ENCODE data around the gene CRIP1. TPM values are rescaled to one million over a fixed set of nuclear protein-coding genes. Genes with fewer than 3 reads are reported as not detected.

CRIP1 gene
- total RNA-seq, 2 donors from 2014 or later: 146 to 174 TPM

GRCh38 chr14:105484069-105484996 is 2.4 kb upstream of the CRIP1 start:
- no peak for DNase-seq
- Mint-ChIP-seq H3K9me3 (no peaks in the 10 kb centered on the region), H3K4me1 (ENCODE audit: low read depth) (peaks cover 64% of the 10 kb centered on the region), H3K36me3 (ENCODE audit: insufficient read depth in 2 of 2) (peaks cover 0 to 2% of the 10 kb centered on the region in 2 donors), H3K4me3 (no peak overlapping the region), H3K27ac (no peak overlapping the region), H3K27me3 (ENCODE audit: low read depth) (peaks cover 12% of the 10 kb centered on the region)
- ATAC-seq (replicated peaks in 1 of 2): no peak

- no peak for ATAC-seq (replicated peaks in 1 of 2)
Observed at GRCh38 chr14:105484997-105485393, 1.7 kb upstream of the CRIP1 start.

GRCh38 chr14:105485739-105486162 is 935 bp upstream of the CRIP1 start:
- Mint-ChIP-seq H3K4me1 (ENCODE audit: low read depth) (peaks cover 60% of the 10 kb centered on the region), H3K27me3 (ENCODE audit: low read depth) (no peaks in the 10 kb centered on the region), H3K4me3 (peak overlapping the region in 1 of 2 donors; percentile 87), H3K36me3 (ENCODE audit: insufficient read depth in 2 of 2) (no peaks in the 10 kb centered on the region), H3K27ac (no peak overlapping the region), H3K9me3 (no peaks in the 10 kb centered on the region)
- ATAC-seq (replicated peaks in 1 of 2) (no peak), DNase-seq (peak; percentile 57 to 64)

More at GRCh38 chr14:105484997-105485393, 1.7 kb upstream of the CRIP1 start:
- DNase-seq: no peak
- no peak overlapping the region for H3K27ac Mint-ChIP-seq
- no peak overlapping the region for H3K4me3 Mint-ChIP-seq
- peaks cover 65% of the 10 kb centered on the region for H3K4me1 Mint-ChIP-seq (ENCODE audit: low read depth)
- no peaks in the 10 kb centered on the region for H3K9me3 Mint-ChIP-seq
- peaks cover 5% of the 10 kb centered on the region for H3K27me3 Mint-ChIP-seq (ENCODE audit: low read depth)
- H3K36me3 Mint-ChIP-seq (ENCODE audit: insufficient read depth in 2 of 2): no peaks in the 10 kb centered on the region

- ATAC-seq (replicated peaks in 1 of 2): no peak
- peak; percentile 74 to 75 for DNase-seq
- Mint-ChIP-seq H3K4me3 (peak overlapping the region; percentile 87 to 95), H3K9me3 (no peaks in the 10 kb centered on the region), H3K27ac (no peak overlapping the region), H3K36me3 (ENCODE audit: insufficient read depth in 2 of 2) (peaks cover 0 to 1% of the 10 kb centered on the region in 2 donors), H3K4me1 (ENCODE audit: low read depth) (peaks cover 56% of the 10 kb centered on the region), H3K27me3 (ENCODE audit: low read depth) (no peaks in the 10 kb centered on the region)
Observed at GRCh38 chr14:105486974-105487448, 325 bp downstream of the CRIP1 start.

GRCh38 chr14:105487449-105487985 is 831 bp downstream of the CRIP1 start:
- DNase-seq (peak; percentile 74 to 78), ATAC-seq (replicated peaks in 1 of 2) (peak in 1 of 2 donors; percentile 3)
- H3K36me3 Mint-ChIP-seq (ENCODE audit: insufficient read depth in 2 of 2): peaks cover 0 to 1% of the 10 kb centered on the region in 2 donors
- H3K27ac Mint-ChIP-seq: peak overlapping the region; percentile 63
- peak overlapping the region; percentile 87 to 95 for H3K4me3 Mint-ChIP-seq
- H3K4me1 Mint-ChIP-seq (ENCODE audit: low read depth): peaks cover 53% of the 10 kb centered on the region
- no peaks in the 10 kb centered on the region for H3K9me3 Mint-ChIP-seq
- H3K27me3 Mint-ChIP-seq (ENCODE audit: low read depth): no peaks in the 10 kb centered on the region

GRCh38 chr14:105487986-105488777 is 1.5 kb downstream of the CRIP1 start:
- ATAC-seq (replicated peaks in 1 of 2) (no peak), DNase-seq (peak in 1 of 2 donors; percentile 39)
- H3K27ac Mint-ChIP-seq: peak overlapping the region; percentile 63
- H3K36me3 Mint-ChIP-seq (ENCODE audit: insufficient read depth in 2 of 2): peaks cover 0 to 1% of the 10 kb centered on the region in 2 donors
- H3K4me3 Mint-ChIP-seq: peak overlapping the region; percentile 87 to 95
- H3K27me3 Mint-ChIP-seq (ENCODE audit: low read depth): no peaks in the 10 kb centered on the region
- no peaks in the 10 kb centered on the region for H3K9me3 Mint-ChIP-seq
- H3K4me1 Mint-ChIP-seq (ENCODE audit: low read depth): peaks cover 46% of the 10 kb centered on the region

- Mint-ChIP-seq H3K36me3 (ENCODE audit: insufficient read depth in 2 of 2) (peaks cover 0 to 1% of the 10 kb centered on the region in 2 donors), H3K4me1 (ENCODE audit: low read depth) (peaks cover 44% of the 10 kb centered on the region), H3K9me3 (no peaks in the 10 kb centered on the region), H3K27ac (no peak overlapping the region), H3K27me3 (ENCODE audit: low read depth) (no peaks in the 10 kb centered on the region), H3K4me3 (peak overlapping the region; percentile 87 to 95)
- no peak for ATAC-seq (replicated peaks in 1 of 2)
- DNase-seq: no peak
Observed at GRCh38 chr14:105488781-105489541, 2.3 kb downstream of the CRIP1 start.

GRCh38 chr14:105489542-105490266 is 3.0 kb downstream of the CRIP1 start:
- no peaks in the 10 kb centered on the region for H3K9me3 Mint-ChIP-seq
- DNase-seq (peak; percentile 83 to 91), ATAC-seq (replicated peaks in 1 of 2) (peak; percentile 7 to 8)
- H3K36me3 Mint-ChIP-seq (ENCODE audit: insufficient read depth in 2 of 2): peaks cover 0 to 1% of the 10 kb centered on the region in 2 donors
- H3K4me1 Mint-ChIP-seq (ENCODE audit: low read depth): peaks cover 37% of the 10 kb centered on the region
- peak overlapping the region; percentile 87 to 95 for H3K4me3 Mint-ChIP-seq
- H3K27ac Mint-ChIP-seq: peak overlapping the region; percentile 34
- no peaks in the 10 kb centered on the region for H3K27me3 Mint-ChIP-seq (ENCODE audit: low read depth)

GRCh38 chr14:105490267-105490571 is 3.5 kb downstream of the CRIP1 start:
- H3K27ac Mint-ChIP-seq: no peak overlapping the region
- no peaks in the 10 kb centered on the region for H3K9me3 Mint-ChIP-seq
- ATAC-seq (replicated peaks in 1 of 2) (peak; percentile 1 to 2), DNase-seq (no peak)
- peaks cover 0 to 1% of the 10 kb centered on the region in 2 donors for H3K36me3 Mint-ChIP-seq (ENCODE audit: insufficient read depth in 2 of 2)
- peaks cover 35% of the 10 kb centered on the region for H3K4me1 Mint-ChIP-seq (ENCODE audit: low read depth)
- no peaks in the 10 kb centered on the region for H3K27me3 Mint-ChIP-seq (ENCODE audit: low read depth)
- H3K4me3 Mint-ChIP-seq: peak overlapping the region; percentile 87 to 95

GRCh38 chr14:105490572-105491365 is 4.1 kb downstream of the CRIP1 start, which contains the start of gene TEDC1:
TSS of gene TEDC1 (plus strand) at chr14:105491246. CDS start at chr14:105491376, 130 bp downstream.
- ATAC-seq (replicated peaks in 1 of 2) (peak; percentile 77 to 79), DNase-seq (peak; percentile 99)
- H3K4me3 Mint-ChIP-seq: peak within 1 kb of the TSS; percentile 87 to 95
- peaks cover 30% of the 10 kb centered on the region for H3K4me1 Mint-ChIP-seq (ENCODE audit: low read depth)
- H3K9me3 Mint-ChIP-seq: no peaks in the 10 kb centered on the region
- H3K27me3 Mint-ChIP-seq (ENCODE audit: low read depth): no peaks in the 10 kb centered on the region
- peak within 1 kb of the TSS; percentile 89 for H3K27ac Mint-ChIP-seq
- H3K36me3 Mint-ChIP-seq (ENCODE audit: insufficient read depth in 2 of 2): peaks cover 0 to 1% of the 10 kb centered on the region in 2 donors

GRCh38 chr14:105491366-105491973 is 4.8 kb downstream of the CRIP1 start:
- ATAC-seq (replicated peaks in 1 of 2) (peak; percentile 18 to 23), DNase-seq (peak; percentile 90 to 94)
- Mint-ChIP-seq H3K27ac (peak overlapping the region; percentile 89), H3K27me3 (ENCODE audit: low read depth) (no peaks in the 10 kb centered on the region), H3K36me3 (ENCODE audit: insufficient read depth in 2 of 2) (peaks cover 0 to 1% of the 10 kb centered on the region in 2 donors), H3K4me3 (peak overlapping the region; percentile 78 to 83), H3K9me3 (no peaks in the 10 kb centered on the region), H3K4me1 (ENCODE audit: low read depth) (peaks cover 26% of the 10 kb centered on the region)
